H1 (cell line): Measurements from ENCODE around the gene ZBTB22. TPM values are rescaled to one million over a fixed set of nuclear protein-coding genes. Genes with fewer than 3 reads are reported as not detected.

Source experiments
- POLR2A ChIP-seq, 2 experiments: IDR thresholded peaks; 1 replicate in 1 of 2; 2 replicates in 1 of 2; pipeline ENCODE4 v1.6.1; 2011; ENCODE audit warnings: low read depth in 2 of 2, low read length in 2 of 2, mild to moderate bottlenecking in 2 of 2; ENCODE audit errors: control extremely low read depth in 1 of 2
- SUZ12 ChIP-seq: fragments of 200-600 bp; sonication (generic); IDR thresholded peaks from 2 replicates; pipeline ENCODE4 v1.6.1; 2012; ENCODE audit warnings: mild to moderate bottlenecking, inconsistent platforms, low read length, moderate library complexity, mixed read lengths
- polyA plus RNA-seq, 7 experiments: library from polyadenylated mRNA; depleted of rRNA in 3 of 7; stranded (reverse) in 5 of 7; unstranded in 2 of 7; fragments of >200 nt in 5 of 7; fragments of 200-250 nt in 2 of 7; gene quantifications; 1 replicate in 5 of 7; 2 replicates in 1 of 7; 4 replicates in 1 of 7; pipeline versions ENCODE4 v1.2.1 to v1.2.3, GENCODE V29; 2011 to 2013; ENCODE audit warnings: missing spikeins in 2 of 7, mixed read lengths in 2 of 7
- total RNA-seq: library from RNA; stranded (reverse); fragmentation: NEBNext Ultra II Directional; extraction: Animal tissue kit (Norgen Biotek cat#: 25700); gene quantifications from 2 replicates; pipeline ENCODE4 v1.2.1, GENCODE V29; 2021
- TF ChIP-seq, protein P1 (sequence below), 3 experiments: IDR thresholded peaks; 1 replicate in 2 of 3; 2 replicates in 1 of 3; pipeline versions ENCODE4 v1.5.1 to v1.6.1; 2011; ENCODE audit warnings: low read length in 3 of 3, mild to moderate bottlenecking in 3 of 3, inconsistent platforms in 2 of 3, low read depth in 1 of 3, moderate library complexity in 1 of 3; ENCODE audit not compliant: insufficient read depth in 1 of 3; ENCODE audit errors: control extremely low read depth in 1 of 3

Gene ZBTB22
- total and polyA plus RNA-seq, 2 of the 8 experiments (the other 6 are each of a cell fraction or from before 2014, with no cell fraction given) = 7.4 to 9.9 TPM

DNA sequence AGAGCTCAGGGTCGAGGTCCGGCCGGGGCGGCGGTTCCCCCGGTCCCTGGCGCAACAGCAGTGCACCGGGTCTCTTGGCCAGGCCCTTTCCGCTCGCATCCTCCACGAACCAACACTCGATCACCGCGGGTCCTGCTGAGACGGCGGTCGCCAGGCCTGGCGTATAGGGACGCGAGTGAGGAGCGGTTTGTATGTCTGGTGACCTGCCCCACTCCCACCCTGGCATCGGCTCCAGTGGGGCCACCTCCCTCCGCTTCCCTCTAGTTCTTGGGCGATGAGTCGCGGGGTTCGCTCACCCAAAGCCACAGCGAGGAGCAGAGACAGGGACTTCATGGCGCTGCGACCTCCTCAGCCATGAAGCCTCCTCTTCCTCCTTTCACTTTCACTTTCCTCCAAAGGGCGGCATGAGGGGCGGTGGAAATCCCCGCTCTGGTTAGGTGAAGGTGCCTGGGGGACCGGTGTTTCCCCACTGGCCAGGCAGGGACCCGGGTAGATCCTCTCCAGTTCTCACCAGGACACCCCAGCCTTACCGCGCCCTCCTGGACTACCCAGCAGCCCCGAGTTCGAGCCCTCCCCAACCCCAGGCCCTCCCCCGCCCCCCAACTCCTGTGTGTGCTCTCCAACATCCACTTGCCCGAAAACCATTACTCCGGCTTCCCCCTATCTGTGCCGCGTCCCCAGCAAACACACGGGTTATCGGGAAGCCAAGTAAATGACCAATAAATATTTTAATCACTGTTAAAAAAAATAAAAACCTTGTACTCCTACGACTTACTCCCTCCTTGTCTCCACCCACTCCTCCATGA is 3.6 kb downstream of the ZBTB22 start, which contains the start of gene TAPBP (continued):
- TF ChIP-seq, protein P1, sequence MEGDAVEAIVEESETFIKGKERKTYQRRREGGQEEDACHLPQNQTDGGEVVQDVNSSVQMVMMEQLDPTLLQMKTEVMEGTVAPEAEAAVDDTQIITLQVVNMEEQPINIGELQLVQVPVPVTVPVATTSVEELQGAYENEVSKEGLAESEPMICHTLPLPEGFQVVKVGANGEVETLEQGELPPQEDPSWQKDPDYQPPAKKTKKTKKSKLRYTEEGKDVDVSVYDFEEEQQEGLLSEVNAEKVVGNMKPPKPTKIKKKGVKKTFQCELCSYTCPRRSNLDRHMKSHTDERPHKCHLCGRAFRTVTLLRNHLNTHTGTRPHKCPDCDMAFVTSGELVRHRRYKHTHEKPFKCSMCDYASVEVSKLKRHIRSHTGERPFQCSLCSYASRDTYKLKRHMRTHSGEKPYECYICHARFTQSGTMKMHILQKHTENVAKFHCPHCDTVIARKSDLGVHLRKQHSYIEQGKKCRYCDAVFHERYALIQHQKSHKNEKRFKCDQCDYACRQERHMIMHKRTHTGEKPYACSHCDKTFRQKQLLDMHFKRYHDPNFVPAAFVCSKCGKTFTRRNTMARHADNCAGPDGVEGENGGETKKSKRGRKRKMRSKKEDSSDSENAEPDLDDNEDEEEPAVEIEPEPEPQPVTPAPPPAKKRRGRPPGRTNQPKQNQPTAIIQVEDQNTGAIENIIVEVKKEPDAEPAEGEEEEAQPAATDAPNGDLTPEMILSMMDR (IDR thresholded peaks at IDR 0.05; ENCODE audit: control extremely low read depth in 1 of 3, insufficient read depth in 1 of 3, low read depth in 1 of 3, low read length in 3 of 3) = no peak
- 0 out of 2 replicates have a peak, but pooled peaks have one; percentile 27 for TF ChIP-seq SUZ12
- TF ChIP-seq POLR2A (IDR thresholded peaks at IDR 0.05; ENCODE audit: control extremely low read depth in 1 of 2, low read depth in 2 of 2, low read length in 2 of 2) = peak in 1 of 2 experiments; percentile 50; a peak in 1 of 3 replicates
